ENCODE results near the gene FREM2.

The FREM2 gene

DNA sequence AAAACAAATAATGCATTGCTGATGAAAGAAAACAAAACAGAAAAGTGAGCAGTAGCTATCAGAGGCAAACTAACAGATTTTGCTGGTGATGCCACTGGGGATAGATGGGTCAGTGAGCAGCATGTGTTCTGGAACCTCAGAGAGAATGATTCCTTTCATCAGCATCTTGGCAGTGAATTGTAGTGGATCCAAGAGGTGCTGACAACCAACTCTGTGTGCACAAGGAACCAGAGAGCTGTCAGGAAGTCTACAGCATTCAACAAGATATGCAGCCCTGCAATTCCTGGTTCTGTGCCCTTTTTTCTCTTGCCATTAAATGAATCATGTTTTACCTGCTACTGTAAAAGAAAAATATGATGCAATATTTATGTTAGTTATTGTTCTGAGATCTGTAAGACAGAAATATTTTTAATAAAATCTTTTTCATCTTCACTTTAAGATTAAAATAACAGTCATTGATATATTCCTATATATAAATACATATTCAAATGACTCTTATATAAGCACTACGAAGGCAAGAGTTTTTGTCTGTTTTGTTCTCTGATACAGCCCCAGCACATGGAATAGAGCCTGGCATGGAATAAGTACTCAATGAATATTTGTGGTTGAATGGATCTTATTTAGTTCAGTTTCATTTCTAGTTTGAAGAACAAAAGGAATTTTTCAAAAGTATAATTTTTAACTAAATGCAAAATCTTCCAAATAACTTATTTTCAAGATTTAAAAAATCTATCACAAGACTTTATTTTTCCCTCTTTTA, 80.8 kb downstream of the FREM2 start:
- TF ChIP-seq, protein P1, sequence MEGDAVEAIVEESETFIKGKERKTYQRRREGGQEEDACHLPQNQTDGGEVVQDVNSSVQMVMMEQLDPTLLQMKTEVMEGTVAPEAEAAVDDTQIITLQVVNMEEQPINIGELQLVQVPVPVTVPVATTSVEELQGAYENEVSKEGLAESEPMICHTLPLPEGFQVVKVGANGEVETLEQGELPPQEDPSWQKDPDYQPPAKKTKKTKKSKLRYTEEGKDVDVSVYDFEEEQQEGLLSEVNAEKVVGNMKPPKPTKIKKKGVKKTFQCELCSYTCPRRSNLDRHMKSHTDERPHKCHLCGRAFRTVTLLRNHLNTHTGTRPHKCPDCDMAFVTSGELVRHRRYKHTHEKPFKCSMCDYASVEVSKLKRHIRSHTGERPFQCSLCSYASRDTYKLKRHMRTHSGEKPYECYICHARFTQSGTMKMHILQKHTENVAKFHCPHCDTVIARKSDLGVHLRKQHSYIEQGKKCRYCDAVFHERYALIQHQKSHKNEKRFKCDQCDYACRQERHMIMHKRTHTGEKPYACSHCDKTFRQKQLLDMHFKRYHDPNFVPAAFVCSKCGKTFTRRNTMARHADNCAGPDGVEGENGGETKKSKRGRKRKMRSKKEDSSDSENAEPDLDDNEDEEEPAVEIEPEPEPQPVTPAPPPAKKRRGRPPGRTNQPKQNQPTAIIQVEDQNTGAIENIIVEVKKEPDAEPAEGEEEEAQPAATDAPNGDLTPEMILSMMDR (IDR thresholded peaks at IDR 0.05; ENCODE audit: low read length, missing control alignments) = no peak
- no peak overlapping the region for H3K4me3 ChIP-seq (replicated peaks; ENCODE audit: low read depth, low read length)
- DNase-seq (ENCODE audit: low read depth) = no peak

GRCh38 chr13:38769526-38769925, 82.6 kb downstream of the FREM2 start:
- no peak overlapping the region for H3K4me3 ChIP-seq (replicated peaks; ENCODE audit: low read depth, low read length)
- no peak for DNase-seq (ENCODE audit: low read depth)
- TF ChIP-seq, protein P1 (IDR thresholded peaks at IDR 0.05; ENCODE audit: low read length, missing control alignments) = no peak

DNA sequence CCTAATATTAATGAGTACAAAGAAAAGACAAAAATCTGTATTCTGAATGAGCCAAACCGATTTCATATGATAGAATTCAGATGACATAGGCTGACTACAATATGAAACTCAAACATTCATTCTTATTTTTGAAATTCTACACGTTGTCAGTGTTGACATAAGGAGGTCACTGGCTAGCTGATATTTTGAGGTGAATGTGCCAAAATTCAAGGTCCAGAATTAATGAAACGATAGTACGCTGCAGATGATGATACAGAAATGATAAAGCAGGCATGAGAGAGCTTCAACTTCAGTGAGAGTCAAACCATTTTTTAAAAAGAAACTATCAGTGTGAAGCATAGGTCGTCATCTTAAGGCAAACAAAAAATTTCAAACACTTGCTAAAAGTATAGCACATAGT, 88.2 kb downstream of the FREM2 start:
- H3K4me3 ChIP-seq (replicated peaks; ENCODE audit: low read depth, low read length) = no peak overlapping the region
- no peak for DNase-seq (ENCODE audit: low read depth)
- TF ChIP-seq, protein P1 (IDR thresholded peaks at IDR 0.05; ENCODE audit: low read length, missing control alignments) = no peak

- TF ChIP-seq, protein P1 (IDR thresholded peaks at IDR 0.05; ENCODE audit: low read length, missing control alignments) = no peak
- DNase-seq (ENCODE audit: low read depth) = no peak
- no peak overlapping the region for H3K4me3 ChIP-seq (replicated peaks; ENCODE audit: low read depth, low read length)
Measured at GRCh38 chr13:38777347-38778119, 90.7 kb downstream of the FREM2 start.

DNA sequence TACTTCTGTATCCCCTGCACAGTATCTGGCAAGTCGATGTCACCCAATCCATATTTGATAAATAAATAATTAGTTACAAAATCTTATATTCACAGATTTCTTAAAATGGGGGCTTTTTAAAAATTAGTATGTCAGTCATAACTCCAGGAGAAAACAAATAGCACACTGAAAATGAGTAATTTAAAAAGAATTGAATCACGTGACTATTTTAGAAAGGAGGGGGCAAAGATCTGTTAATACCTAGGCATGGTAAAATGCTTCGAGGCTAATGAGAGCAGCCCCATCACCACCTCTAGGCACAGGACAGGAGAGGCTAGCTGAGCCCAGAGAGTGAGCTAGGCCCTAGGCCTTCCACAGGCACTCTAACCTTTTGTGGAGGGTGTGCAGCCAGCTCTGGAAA, 94.7 kb downstream of the FREM2 start:
- DNase-seq (ENCODE audit: low read depth) = no peak
- TF ChIP-seq, protein P1 (IDR thresholded peaks at IDR 0.05; ENCODE audit: low read length, missing control alignments) = no peak
- H3K4me3 ChIP-seq (replicated peaks; ENCODE audit: low read depth, low read length) = no peak overlapping the region

GRCh38 chr13:38784036-38784880, 97.4 kb downstream of the FREM2 start:
- no peak for DNase-seq (ENCODE audit: low read depth)
- no peak overlapping the region for H3K4me3 ChIP-seq (replicated peaks; ENCODE audit: low read depth, low read length)
- TF ChIP-seq, protein P1 (IDR thresholded peaks at IDR 0.05; ENCODE audit: low read length, missing control alignments) = no peak

Measured in fibroblast of pulmonary artery (primary cell).